Neural crest cell (in vitro differentiated cells): ENCODE data around the gene POGLUT2. TPM values are rescaled to one million over a fixed set of nuclear protein-coding genes. Genes with fewer than 3 reads are reported as not detected.

ENCODE experiments used
- DNase-seq: peaks from one replicate; pipeline ENCODE4 v3.0.0; 2021; ENCODE audit warnings: low read depth, mixed read lengths, low spot score
- H3K27ac Mint-ChIP-seq: one replicate; pipeline ENCODE4 v1.8.0; 2021; ENCODE audit warnings: mild to moderate bottlenecking, mixed read lengths; ENCODE audit not compliant: unreplicated experiment
- H3K27me3 Mint-ChIP-seq: 2 replicates; pipeline ENCODE4 v1.8.0; 2021; ENCODE audit warnings: low read depth, mild to moderate bottlenecking, mixed read lengths
- H3K36me3 Mint-ChIP-seq: 2 replicates; pipeline ENCODE4 v1.8.0; 2021; ENCODE audit warnings: low read depth, mild to moderate bottlenecking, mixed read lengths
- H3K4me1 Mint-ChIP-seq: 2 replicates; pipeline ENCODE4 v1.8.0; 2021; ENCODE audit warnings: mixed read lengths
- H3K4me3 Mint-ChIP-seq: one replicate; pipeline ENCODE4 v1.8.0; 2021; ENCODE audit warnings: mild to moderate bottlenecking, mixed read lengths
- H3K9me3 Mint-ChIP-seq: 2 replicates; pipeline ENCODE4 v1.8.0; 2021; ENCODE audit warnings: mixed read lengths
- total RNA-seq: library from RNA; stranded (reverse); gene quantifications from 2 replicates; pipeline ENCODE4 v1.2.1, GENCODE V29; 2021
- TF ChIP-seq, protein P1 (sequence below): fragments of 200-600 bp; sonication (generic); conservative IDR thresholded peaks from 2 replicates; pipeline ENCODE4 v1.5.0; 2021; ENCODE audit warnings: antibody characterized with exemption, mild to moderate bottlenecking

The POGLUT2 gene
- total RNA-seq, 1 donor from 2014 or later, result 31.1 TPM

DNA sequence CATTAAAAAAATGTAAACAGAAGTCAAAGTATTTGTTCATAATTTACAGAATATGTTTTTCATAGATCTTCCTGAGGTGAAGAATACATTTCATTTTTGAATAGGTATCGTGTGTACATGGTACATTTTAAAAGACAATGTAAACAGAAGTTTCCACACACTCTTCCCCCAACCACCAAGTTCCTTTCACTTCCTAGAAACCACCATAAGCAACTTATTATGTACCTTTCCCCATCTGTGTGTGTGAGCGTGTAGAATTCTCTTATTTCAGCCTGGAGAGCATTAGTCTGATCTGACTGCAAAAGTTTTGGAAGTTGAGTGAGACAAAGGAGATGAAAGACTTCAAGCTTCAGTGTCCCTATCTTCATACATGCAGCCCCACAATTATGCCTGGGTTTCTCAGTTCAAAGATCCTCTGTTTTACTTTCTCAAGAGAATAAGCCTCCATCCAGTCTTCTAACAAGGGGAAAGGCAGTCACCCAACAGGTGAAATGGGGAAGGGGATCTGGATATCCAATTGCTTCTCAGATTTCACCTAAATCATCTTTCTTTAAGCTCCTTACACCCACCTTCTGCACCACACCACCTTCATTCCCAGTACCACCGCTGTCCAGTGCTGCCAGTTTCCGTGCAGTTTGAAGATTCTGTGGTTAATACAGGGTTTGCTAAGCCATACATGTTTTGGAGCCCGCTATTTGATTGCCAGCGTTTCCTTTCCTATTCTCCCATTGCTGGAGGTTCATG lies 27.3 kb downstream of the POGLUT2 start:
- no peak for DNase-seq
- Mint-ChIP-seq H3K9me3 (peaks cover 2% of the 10 kb centered on the region), H3K4me3 (peak overlapping the region; percentile 78), H3K27me3 (no peaks in the 10 kb centered on the region), H3K4me1 (peaks cover 34% of the 10 kb centered on the region), H3K36me3 (peaks cover 5% of the 10 kb centered on the region), H3K27ac (no peak overlapping the region)
- TF ChIP-seq, protein P1, sequence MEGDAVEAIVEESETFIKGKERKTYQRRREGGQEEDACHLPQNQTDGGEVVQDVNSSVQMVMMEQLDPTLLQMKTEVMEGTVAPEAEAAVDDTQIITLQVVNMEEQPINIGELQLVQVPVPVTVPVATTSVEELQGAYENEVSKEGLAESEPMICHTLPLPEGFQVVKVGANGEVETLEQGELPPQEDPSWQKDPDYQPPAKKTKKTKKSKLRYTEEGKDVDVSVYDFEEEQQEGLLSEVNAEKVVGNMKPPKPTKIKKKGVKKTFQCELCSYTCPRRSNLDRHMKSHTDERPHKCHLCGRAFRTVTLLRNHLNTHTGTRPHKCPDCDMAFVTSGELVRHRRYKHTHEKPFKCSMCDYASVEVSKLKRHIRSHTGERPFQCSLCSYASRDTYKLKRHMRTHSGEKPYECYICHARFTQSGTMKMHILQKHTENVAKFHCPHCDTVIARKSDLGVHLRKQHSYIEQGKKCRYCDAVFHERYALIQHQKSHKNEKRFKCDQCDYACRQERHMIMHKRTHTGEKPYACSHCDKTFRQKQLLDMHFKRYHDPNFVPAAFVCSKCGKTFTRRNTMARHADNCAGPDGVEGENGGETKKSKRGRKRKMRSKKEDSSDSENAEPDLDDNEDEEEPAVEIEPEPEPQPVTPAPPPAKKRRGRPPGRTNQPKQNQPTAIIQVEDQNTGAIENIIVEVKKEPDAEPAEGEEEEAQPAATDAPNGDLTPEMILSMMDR, result no peak

DNA sequence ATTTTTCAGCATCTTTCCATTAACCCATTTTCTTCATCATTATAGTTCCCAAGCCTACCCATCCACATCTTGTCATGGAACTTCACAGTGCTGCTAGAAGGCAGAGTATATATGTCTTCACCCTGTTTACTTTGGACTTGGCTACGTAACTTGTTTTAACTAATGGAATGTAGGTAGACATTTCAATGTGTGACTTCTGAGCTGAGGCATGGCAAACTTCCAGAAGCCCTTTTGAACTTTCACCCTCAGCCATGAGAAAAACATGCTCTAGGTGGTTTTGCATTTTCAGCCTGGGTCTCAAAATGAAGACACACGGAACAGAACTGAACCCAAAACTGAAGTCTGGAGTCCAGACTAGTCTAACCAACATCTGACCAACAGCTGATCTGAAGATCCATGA lies 28.3 kb downstream of the POGLUT2 start:
- H3K4me1 Mint-ChIP-seq, result peaks cover 34% of the 10 kb centered on the region
- H3K27me3 Mint-ChIP-seq, result no peaks in the 10 kb centered on the region
- no peak for DNase-seq
- H3K27ac Mint-ChIP-seq, result no peak overlapping the region
- no peak overlapping the region for H3K4me3 Mint-ChIP-seq
- H3K36me3 Mint-ChIP-seq, result peaks cover 5% of the 10 kb centered on the region
- H3K9me3 Mint-ChIP-seq, result peaks cover 2% of the 10 kb centered on the region
- TF ChIP-seq, protein P1, result no peak

DNA sequence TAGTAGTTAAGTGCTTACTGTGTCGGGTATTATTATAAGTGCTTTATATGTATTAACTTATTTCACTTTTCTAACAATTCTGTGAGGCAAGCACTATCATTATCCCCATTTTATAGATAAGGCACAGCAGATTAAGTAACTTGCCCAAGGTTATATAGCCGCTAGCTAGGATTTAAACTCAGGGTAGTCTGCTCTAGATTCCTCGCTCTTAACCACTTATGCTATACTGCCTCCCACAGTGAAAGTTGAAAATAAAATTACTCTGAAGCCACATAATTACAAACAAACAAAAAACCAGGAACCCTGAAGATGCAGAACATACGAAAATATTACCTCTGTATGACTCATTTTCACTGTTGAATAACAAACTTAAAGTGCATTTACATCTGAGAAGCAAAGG lies 29.1 kb downstream of the POGLUT2 start:
- Mint-ChIP-seq H3K27ac (no peak overlapping the region), H3K36me3 (peaks cover 3% of the 10 kb centered on the region), H3K4me1 (peaks cover 33% of the 10 kb centered on the region), H3K9me3 (no peaks in the 10 kb centered on the region), H3K4me3 (peak overlapping the region; percentile 17), H3K27me3 (no peaks in the 10 kb centered on the region)
- no peak for DNase-seq
- TF ChIP-seq, protein P1, result no peak

DNA sequence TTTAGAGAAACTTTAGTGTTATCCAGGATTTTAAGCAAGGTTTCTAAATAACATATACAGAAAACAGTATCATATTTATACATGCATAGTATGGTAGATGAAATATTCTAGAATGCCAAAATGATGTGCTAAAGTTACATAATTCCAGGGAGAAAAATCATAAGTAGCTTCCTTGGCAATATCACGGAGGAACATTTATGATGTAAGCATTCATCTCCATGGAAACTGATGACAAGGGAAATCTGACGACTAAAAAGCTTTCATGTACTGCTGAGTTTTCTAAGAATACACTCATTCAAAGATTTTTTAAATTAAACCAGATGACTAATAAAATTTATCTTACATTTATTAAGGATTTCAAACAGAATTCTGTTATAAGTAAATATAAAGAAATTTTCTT lies 29.9 kb downstream of the POGLUT2 start:
- TF ChIP-seq, protein P1, result no peak
- Mint-ChIP-seq H3K36me3 (peaks cover 3% of the 10 kb centered on the region), H3K27ac (no peak overlapping the region), H3K9me3 (no peaks in the 10 kb centered on the region), H3K27me3 (no peaks in the 10 kb centered on the region), H3K4me1 (peaks cover 28% of the 10 kb centered on the region), H3K4me3 (no peak overlapping the region)
- no peak for DNase-seq

DNA sequence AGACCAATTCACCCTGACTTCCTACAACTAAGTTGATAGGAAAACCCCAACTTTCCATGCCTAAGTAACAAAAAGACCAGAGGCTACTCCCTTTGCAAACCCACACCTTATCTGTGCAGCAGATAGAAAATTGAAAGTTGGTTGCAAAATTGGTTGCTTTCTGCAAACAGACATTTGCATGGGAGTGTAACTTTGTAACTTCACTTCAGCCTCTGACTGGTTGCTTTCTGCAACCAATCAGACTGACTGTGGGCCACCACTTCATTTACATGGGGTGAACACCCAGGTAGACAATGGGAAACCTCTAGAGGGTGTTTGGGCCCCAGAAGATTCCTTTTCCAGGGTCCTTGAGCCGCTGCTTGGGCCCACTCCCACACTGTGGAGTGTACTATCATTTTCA lies 35.0 kb downstream of the POGLUT2 start:
- no peaks in the 10 kb centered on the region for H3K27me3 Mint-ChIP-seq
- H3K4me1 Mint-ChIP-seq, result no peaks in the 10 kb centered on the region
- no peak for DNase-seq
- no peaks in the 10 kb centered on the region for H3K9me3 Mint-ChIP-seq
- no peak overlapping the region for H3K4me3 Mint-ChIP-seq
- TF ChIP-seq, protein P1, result no peak
- H3K27ac Mint-ChIP-seq, result no peak overlapping the region
- H3K36me3 Mint-ChIP-seq, result no peaks in the 10 kb centered on the region
